Liver (tissue), 3 donors: ENCODE measurements around the gene ZDHHC24.

ENCODE experiments used
- ATF3 ChIP-seq: IDR thresholded peaks from 2 replicates; pipeline ENCODE4 v1.6.1; 2016; ENCODE audit warnings: antibody characterized with exemption
- CTCF ChIP-seq: fragments of 150-350 bp; IDR thresholded peaks from 2 replicates; pipeline ENCODE4 v1.5.1; 2017; ENCODE audit warnings: improper control_type of control experiment, low read depth, low read length; ENCODE audit not compliant: missing input control
- GABPA ChIP-seq, 2 donors: IDR thresholded peaks in 1 of 2; conservative IDR thresholded peaks in 1 of 2; 2 replicates each; pipeline ENCODE4 v1.6.1; 2016; ENCODE audit warnings: antibody characterized with exemption in 2 of 2, mild to moderate bottlenecking in 1 of 2, moderate library complexity in 1 of 2
- HNF4G ChIP-seq: IDR thresholded peaks from 2 replicates; pipeline ENCODE4 v1.6.1; 2016; ENCODE audit warnings: antibody characterized with exemption
- JUND ChIP-seq, 2 donors: IDR thresholded peaks; 2 replicates each; pipeline ENCODE4 v1.6.1; 2016; ENCODE audit warnings: antibody characterized with exemption in 2 of 2
- NR2F2 ChIP-seq: IDR thresholded peaks from 2 replicates; pipeline ENCODE4 v1.6.1; 2016; ENCODE audit warnings: antibody characterized with exemption
- RAD21 ChIP-seq, 2 donors: IDR thresholded peaks; 2 replicates each; pipeline ENCODE4 v1.6.1; 2016; ENCODE audit warnings: antibody characterized with exemption in 2 of 2, mild to moderate bottlenecking in 2 of 2
- RXRA ChIP-seq, 2 donors: IDR thresholded peaks; 2 replicates each; pipeline ENCODE4 v1.6.1; 2017 to 2018; ENCODE audit warnings: antibody characterized with exemption in 2 of 2, mild to moderate bottlenecking in 1 of 2
- SP1 ChIP-seq: IDR thresholded peaks from 2 replicates; pipeline ENCODE4 v1.6.1; 2018; ENCODE audit warnings: antibody characterized with exemption, mild to moderate bottlenecking
- TAF1 ChIP-seq: conservative IDR thresholded peaks from 2 replicates; pipeline ENCODE4 v1.6.1; 2016; ENCODE audit warnings: antibody characterized with exemption, mild to moderate bottlenecking
- YY1 ChIP-seq: IDR thresholded peaks from 2 replicates; pipeline ENCODE4 v1.6.1; 2016; ENCODE audit warnings: antibody characterized with exemption, mild to moderate bottlenecking
- TF ChIP-seq, protein P1 (sequence below): IDR thresholded peaks from 2 replicates; pipeline ENCODE4 v1.6.1; 2016; ENCODE audit warnings: antibody characterized with exemption
- TF ChIP-seq, protein P2 (sequence below): IDR thresholded peaks from 2 replicates; pipeline ENCODE4 v1.6.1; 2016; ENCODE audit warnings: antibody characterized with exemption, mild to moderate bottlenecking
- TF ChIP-seq, protein P3 (sequence below): IDR thresholded peaks from 2 replicates; pipeline ENCODE4 v1.6.1; 2016; ENCODE audit warnings: antibody characterized with exemption
- donor health status: healthy.
- donor health status: healthy.

DNA sequence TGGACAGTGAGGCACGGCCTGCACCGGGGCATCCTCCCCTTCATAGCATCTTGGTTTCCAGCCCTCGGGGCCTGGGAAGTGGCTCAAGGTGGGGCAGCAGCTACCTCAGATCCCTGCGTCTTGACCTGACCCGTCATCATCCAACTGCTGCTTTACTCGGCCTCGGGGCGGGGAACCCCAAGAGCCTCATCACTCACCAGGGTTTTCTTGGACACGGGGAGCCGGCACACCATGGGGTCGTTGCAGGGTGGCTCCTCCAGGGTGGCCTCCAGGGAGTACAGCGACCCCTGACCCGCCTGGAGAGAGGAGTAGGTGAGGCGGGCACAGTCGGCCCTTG is 21.9 kb upstream of the ZDHHC24 start:
- TF ChIP-seq CTCF, result no peak
- TF ChIP-seq RXRA (IDR thresholded peaks at IDR 0.05), result no peak
- no peak for TF ChIP-seq TAF1
- TF ChIP-seq, protein P1, sequence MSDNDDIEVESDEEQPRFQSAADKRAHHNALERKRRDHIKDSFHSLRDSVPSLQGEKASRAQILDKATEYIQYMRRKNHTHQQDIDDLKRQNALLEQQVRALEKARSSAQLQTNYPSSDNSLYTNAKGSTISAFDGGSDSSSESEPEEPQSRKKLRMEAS, result no peak
- TF ChIP-seq, protein P2, sequence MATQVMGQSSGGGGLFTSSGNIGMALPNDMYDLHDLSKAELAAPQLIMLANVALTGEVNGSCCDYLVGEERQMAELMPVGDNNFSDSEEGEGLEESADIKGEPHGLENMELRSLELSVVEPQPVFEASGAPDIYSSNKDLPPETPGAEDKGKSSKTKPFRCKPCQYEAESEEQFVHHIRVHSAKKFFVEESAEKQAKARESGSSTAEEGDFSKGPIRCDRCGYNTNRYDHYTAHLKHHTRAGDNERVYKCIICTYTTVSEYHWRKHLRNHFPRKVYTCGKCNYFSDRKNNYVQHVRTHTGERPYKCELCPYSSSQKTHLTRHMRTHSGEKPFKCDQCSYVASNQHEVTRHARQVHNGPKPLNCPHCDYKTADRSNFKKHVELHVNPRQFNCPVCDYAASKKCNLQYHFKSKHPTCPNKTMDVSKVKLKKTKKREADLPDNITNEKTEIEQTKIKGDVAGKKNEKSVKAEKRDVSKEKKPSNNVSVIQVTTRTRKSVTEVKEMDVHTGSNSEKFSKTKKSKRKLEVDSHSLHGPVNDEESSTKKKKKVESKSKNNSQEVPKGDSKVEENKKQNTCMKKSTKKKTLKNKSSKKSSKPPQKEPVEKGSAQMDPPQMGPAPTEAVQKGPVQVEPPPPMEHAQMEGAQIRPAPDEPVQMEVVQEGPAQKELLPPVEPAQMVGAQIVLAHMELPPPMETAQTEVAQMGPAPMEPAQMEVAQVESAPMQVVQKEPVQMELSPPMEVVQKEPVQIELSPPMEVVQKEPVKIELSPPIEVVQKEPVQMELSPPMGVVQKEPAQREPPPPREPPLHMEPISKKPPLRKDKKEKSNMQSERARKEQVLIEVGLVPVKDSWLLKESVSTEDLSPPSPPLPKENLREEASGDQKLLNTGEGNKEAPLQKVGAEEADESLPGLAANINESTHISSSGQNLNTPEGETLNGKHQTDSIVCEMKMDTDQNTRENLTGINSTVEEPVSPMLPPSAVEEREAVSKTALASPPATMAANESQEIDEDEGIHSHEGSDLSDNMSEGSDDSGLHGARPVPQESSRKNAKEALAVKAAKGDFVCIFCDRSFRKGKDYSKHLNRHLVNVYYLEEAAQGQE, result no peak
- TF ChIP-seq RAD21 (IDR thresholded peaks at IDR 0.05), result no peak
- no peak for TF ChIP-seq JUND (IDR thresholded peaks at IDR 0.05)
- no peak for TF ChIP-seq ATF3
- TF ChIP-seq SP1, result no peak
- no peak for TF ChIP-seq YY1
- no peak for TF ChIP-seq HNF4G
- TF ChIP-seq NR2F2, result no peak
- TF ChIP-seq GABPA (IDR thresholded peaks at IDR 0.05 in 1 of 2, conservative IDR thresholded peaks at IDR 0.05 in 1 of 2), result no peak
- TF ChIP-seq, protein P3, sequence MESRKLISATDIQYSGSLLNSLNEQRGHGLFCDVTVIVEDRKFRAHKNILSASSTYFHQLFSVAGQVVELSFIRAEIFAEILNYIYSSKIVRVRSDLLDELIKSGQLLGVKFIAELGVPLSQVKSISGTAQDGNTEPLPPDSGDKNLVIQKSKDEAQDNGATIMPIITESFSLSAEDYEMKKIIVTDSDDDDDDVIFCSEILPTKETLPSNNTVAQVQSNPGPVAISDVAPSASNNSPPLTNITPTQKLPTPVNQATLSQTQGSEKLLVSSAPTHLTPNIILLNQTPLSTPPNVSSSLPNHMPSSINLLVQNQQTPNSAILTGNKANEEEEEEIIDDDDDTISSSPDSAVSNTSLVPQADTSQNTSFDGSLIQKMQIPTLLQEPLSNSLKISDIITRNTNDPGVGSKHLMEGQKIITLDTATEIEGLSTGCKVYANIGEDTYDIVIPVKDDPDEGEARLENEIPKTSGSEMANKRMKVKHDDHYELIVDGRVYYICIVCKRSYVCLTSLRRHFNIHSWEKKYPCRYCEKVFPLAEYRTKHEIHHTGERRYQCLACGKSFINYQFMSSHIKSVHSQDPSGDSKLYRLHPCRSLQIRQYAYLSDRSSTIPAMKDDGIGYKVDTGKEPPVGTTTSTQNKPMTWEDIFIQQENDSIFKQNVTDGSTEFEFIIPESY, result no peak
